NCI-H1048 (cell line): Measurements from ENCODE around the gene CHADL.
"Not testable (repeated sequence)": the region's sequence is repeated elsewhere in the genome, so short reads cannot be mapped to it uniquely, and the experiment has no call there.

Experiments used
- DNase-seq: peaks from one replicate; lab custom pipeline; 2025; lab: John Stamatoyannopoulos, UW

The CHADL gene

GRCh38 chr22:41181349-41182241 lies 59.1 kb downstream of the CHADL start:
- no peak for DNase-seq

- no peak for DNase-seq
Observed at GRCh38 chr22:41180926-41181325, 59.8 kb downstream of the CHADL start.

GRCh38 chr22:41180362-41180761 lies 60.4 kb downstream of the CHADL start:
- not testable (repeated sequence) for DNase-seq
